Anterior cingulate cortex (tissue), 58 donors: Measurements from ENCODE around the gene GALNT17.
"Not testable (repeated sequence)": the region's sequence is repeated elsewhere in the genome, so short reads cannot be mapped to it uniquely, and the experiment has no call there.

Experiments
- DNase-seq, 58 donors: peaks; one replicate each; lab custom pipeline; 2025; lab: John Stamatoyannopoulos, UW

The GALNT17 gene

DNA sequence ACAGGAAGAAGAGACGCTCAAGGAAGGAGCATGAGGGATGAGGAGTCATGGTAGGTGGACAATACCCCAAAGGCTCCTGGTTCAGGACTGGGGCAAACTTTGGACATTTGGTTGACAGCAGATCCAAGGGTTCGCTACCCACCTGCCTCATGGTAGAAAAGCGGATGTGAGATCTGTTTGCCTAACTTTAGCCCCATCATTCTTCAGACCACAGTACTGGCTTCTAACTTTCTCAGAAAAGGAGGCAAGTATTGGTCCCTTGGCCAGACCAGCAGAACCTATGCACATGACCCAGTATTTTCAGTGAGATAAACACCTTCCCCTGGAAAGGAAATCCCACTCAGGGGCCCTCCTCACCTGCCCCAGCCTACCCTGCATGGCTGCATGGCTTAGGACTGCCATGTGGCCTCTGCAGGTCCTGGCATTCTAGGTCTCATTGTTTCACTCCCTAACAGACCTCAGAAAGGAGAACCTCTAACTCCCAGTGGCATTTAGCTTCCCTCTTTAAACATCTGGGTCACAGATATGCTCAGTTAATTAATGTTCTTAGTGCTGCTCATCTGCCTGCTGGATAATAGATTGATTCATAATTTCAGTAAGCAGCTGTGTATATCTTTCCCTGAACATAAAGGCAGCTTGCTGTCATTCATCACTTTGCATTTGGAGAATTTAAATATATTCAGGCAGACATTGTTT is 574.1 kb downstream of the GALNT17 start:
- DNase-seq = no peak

DNA sequence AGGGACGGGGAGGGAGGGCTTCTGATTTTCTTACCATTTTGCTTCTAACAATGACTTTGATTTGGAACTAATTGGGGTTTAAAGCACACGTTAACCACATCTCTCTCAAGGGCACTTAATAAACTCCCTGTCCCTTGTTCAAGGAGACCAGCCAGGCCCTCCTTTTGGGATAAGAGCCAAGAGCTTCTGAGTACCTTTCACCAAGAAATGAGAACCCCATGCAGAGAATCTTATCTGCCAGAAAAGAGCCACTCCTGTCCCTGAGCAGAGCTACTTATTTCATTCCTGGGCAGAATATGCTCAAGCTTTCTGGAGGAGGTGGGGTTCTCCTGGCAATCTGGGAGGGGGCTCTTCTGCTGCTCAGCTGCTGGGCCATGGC is 574.6 kb downstream of the GALNT17 start:
- no peak for DNase-seq

DNA sequence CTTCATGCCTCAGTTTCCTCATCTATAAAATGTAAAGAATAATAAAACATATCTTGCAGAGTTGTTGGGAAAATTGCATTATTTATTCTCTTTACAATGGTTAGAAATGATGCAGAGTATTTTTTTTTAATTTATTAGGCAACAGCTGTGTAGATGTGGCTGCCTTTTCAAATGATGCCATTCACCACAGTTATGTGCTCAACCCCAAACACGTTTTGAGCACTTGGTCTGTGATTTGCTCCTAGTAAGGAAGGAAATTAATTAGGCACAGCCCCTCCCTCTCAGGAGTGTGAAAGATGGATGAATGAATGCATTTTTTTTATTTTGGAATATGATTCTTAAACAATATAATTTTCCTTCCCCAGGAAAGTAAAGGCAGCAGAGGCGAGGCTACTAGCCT is 575.1 kb downstream of the GALNT17 start:
- no peak for DNase-seq

DNA sequence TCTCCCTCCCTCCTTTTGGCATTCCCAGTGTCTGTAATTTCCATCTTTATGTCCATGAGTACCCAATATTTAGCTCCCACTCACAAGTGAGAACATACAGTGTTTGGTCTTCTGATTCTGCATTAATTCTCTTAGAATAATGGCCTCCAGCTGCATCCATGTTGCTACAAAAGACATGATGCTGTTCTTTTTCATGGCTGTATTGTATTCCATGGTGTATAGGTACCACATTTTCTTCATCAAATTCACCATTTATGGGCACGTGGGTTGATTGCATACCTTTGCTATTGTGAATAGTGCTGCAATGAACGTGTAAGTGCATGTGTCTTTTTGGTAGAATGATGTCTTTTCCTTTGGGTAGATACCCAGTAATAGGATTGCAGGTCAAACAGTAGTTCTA is 576.8 kb downstream of the GALNT17 start:
- no peak for DNase-seq

DNA sequence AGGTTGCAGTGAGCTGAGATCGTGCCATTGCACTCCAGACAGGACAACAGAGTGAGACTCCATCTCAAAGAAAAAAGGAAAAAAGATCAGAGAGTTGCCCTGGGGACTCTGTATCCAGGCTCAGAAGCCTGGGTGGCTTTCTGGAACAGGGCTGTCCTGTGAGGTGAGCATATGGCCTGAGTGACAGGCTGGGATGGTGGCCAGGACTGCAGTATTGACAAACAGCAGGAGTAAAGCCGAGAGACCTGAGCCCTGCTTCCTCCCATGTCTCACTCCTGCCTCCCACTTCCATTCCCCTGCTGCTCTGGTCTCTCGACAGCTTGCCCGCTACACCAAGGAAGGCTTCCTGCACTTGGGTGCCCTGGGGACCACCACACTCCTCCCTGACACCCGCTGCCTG is 578.5 kb downstream of the GALNT17 start:
- no peak for DNase-seq

DNA sequence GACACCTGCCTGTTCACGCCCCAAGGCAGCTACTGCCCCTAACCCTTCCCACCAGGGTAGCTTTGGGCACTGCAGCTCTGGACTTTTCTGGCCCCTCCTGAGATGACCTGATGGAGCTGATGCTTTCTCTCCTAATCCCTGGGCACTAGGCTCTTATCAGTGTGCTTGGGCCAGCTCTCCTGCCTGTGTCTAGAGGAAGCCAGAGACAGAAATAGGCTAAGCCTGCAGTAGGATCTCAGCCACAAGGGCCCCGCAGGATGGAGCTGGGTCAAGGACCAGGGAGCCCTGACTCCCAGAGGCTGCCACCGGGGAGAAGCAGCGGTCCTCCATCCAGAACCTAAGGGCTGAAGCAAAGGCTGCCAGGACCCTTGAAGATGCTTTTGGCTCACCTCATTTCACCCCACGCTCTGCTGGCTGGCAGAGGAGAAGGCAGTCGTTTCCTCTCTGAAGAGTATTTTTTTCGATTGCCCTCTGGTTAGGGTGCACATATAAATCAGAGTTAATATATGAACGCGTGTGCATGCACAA is 580.8 kb downstream of the GALNT17 start:
- no peak for DNase-seq

DNA sequence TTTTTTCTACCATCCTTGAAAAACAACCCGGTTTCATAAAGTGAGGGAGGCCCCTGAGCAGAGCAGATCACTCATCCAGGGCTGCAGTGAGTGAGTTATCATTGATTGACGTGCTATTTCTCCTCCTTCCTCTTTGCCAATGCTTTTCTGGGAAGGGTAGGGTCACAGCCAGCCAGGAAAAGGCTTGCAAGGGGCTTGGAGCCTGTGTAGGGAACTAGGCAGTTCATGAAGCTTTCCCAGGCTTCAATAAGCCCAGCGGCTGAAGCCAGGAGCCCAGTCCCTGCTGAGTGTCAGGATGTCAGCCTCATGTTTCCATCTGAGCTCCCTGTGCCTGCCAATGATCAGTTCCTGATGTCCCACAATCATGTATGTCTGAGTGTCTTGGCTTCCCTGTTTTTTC is 584.7 kb downstream of the GALNT17 start:
- no peak for DNase-seq

DNA sequence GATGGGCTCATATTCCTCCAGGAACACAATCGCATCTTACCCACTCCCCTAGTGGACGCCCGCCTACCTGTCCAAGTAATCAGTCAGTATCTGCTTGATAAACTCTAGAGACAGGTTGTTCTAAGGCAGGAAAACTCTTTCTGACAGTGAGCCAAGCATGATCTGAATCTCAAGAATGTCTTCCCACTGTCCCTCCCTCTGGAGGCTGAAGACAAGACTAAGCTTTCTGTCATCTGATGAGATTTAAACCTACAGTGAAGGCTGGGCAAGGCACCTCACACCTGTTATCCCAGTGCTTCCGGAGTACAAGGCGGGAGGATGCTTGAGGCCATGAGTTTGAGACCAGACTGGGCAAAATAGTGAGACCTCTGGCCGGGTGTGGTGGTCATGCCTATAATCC is 586.6 kb downstream of the GALNT17 start:
- no peak for DNase-seq

DNA sequence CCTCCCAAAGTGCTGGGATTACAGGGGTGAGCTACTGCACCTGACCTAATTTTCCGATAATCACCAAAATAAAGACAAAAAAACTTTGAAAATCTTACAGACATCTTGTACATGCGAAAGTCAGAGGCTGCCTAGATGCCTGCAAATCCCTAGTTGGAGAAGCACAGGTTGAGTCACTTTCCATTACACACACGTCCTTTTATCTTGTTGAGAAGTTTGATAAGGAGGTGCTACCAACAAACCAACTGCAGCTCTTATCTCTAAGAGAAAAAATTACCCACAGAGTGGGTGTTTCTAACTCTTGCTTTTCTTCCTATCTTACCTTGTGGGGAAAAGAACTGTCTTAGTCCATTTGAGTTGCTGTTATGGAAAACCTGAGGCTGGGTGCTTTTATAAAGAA is 589.8 kb downstream of the GALNT17 start:
- DNase-seq = no peak

DNA sequence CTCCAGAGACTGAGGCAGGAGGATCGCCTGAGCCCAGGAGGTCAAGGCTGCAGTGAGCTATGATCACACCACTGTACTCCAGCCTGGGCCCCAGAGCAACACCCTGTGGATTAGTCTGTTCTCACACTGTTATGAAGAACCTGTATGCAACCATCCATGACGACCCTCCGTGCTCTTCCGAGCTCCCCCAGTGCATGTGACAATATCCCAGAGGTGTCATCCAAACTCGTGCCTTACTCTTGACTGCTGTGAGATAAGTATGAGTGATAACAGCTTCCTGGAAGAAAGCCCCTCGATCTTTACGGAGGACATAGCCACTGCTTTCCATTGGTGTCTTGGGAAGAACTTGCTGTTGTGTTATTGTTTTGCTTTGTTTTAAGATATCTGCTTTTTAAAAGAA is 591.9 kb downstream of the GALNT17 start:
- DNase-seq = no peak

DNA sequence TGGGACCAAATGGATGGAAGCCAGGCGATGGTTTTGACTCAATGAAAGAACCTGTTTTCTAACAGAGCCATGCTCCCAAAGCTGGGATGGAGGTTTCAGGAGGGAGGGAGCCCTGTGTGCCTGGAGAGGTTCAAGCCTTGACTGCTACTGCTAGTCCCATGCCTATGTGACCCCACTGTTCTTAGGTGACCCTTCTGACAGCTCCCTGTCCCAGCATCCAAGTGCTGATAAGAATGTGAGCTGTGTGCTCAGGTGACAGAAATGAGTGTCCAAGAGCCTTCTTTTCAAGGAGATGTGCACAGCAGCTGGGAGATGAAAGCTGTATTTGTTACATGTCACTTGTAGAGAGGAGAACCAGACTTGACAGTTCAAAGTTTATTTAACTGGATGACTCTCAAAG is 595.4 kb downstream of the GALNT17 start:
- DNase-seq = no peak

DNA sequence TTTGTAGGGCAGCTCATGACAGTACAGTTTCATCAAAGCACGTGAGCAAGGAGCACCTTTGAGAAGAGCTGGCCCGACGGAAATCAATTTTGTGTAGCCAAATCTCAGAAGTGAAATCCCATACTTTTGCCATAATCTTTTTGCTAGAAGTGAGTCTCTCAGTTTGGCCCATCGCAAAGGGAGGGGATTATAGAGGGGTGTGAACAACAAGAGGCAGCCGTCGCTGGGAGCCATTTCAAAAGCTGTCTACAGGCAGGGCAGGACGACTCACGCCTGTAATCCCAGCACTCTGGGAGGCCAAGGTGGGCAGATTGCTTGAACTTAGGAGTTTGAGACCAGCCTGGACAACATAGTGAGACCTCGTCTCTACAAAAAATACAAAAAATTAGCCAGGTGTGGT is 599.8 kb downstream of the GALNT17 start:
- no peak for DNase-seq

DNA sequence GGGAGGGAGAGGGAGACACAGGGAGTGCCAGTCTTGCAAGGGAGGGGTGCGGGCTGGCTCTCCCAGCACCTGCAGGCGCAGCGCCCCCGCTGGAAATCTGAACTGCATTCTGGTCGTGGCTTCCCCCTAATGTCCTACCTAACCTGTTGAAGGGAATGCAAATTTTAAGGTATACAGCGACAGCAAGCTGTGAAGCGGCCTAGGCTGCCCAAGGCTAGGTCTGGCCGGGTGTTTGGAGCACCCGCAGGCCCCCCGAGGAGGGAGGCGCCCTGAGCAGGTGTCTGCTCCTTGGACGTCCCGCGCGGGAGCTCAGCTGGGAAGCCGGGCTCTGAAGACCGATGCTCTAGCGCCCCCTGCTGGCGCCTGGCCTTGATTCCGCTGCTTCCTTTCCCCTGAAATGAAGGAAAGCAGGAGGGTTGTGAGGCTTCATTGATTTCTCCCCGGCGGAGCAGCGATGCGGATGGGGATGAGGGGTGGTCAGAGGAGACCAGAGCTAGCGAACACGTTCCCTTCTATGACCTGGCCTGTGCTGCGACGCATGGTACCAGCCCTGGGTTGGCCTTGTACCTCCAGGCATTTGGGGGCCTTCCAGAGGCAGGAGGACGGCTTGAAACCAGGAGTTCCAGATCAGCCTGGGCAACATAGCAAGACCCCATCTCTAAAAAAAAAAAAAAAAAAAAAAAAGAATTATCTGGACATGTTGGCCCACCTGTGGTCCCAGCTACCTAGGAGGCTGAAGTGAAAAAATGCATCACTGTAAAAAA is 601.3 kb downstream of the GALNT17 start:
- DNase-seq = peak in 57 of 58 donors; percentile 34 to 90 (median 62)

DNA sequence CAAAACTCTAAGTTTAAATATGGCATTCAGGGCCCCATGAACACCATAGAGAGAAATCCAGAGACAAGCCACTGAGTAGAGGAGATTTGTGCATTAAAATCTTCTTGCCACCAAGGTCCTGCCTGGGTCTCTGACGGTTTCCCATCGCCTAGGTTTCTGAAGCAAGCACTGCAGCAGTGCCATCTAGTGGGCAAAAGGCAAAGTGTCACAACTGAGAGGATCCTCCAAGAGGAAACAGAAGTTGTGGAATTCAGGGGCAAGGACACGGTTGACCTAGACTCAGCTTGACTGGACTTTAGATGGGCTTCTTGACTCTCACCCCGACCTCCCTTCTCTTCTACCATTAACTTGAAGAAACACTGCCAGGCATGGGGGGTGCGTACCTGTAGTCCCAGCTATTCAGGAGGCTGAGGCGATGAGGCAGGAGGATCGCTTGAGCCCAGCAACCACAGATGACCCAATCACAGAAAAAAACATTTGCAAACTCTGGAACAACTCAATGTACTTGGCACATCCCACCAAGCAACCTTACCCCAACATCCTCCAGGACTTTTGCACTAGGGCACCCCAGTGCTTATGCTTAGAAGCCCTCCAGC is 604.1 kb downstream of the GALNT17 start:
- DNase-seq = peak in 53 of 58 donors; percentile 4 to 80 (median 28)

DNA sequence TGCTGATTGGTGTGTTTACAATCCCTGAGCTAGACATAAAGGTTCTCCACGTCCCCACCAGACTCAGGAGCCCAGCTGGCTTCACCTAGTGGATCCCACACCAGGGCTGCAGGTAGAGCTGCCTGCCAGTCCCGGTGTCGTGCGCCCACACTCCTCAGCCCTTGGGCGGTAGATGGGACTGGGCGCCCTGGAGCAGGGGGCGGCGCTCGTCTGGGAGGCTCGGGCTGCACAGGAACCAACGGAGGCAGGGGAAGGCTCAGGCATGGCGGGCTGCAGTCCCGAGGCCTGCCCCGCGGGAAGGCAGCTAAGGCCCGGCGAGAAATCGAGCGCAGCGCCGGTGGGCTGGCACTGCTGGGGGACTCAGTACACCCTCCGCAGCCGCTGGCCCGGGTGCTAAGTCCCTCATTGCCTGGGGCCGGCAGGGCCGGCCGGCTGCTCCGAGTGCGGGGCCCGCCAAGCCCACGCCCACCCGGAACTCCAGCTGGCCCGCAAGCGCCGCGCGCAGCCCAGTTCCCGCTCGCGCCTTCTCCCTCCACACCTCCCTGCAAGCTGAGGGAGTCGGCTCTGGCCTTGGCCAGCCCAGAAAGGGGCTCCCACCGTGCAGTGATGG is 606.1 kb downstream of the GALNT17 start:
- not testable (repeated sequence) for DNase-seq

DNA sequence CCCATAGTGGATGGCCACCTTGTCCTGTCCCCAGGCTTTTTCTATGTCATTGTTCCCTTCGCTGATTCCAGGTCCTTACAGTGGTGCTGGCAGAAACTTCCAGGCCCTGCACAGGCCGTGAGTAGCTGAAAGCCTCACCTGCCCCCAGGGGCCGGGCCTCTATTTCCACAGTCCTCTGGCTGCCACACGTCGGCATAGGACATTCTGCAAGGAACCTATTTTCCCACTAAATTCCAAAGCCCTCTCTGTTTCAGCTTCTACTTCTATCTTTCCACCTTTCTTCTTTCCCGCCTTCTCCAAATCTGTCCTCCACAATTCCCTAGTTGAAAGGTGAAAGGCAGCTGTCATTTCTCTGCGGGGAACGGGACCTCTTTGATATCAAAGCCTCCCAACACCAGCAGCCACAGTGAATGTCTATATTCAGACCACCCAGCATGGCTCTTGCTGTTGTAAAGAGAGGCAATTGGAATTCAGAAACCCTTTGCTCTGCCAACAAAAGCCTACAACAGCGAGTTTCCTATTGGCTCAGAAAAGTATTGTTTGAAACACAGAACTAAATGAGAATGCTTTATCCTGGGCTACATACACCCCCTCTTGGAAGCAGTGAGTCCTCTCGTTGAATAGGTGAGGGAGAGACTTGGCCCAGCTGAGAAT is 607.7 kb downstream of the GALNT17 start:
- no peak for DNase-seq

DNA sequence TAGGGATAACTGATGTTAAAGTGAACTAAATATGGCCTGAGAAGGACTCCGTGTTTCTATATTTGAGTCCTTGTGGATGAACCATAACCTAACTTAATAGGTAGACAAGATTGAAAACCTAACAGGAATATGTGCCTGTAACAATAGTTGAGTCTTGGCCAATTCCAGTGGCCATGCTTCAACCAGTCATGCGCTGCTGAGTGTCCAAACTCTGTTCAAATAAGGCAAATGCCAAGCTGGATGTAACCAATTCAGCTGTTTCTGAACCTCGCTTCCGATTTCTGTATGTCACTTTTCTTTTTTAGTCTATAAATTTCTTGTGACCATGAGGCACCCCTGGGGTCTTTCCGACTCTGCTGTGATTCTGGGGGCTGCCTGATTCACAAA is 608.2 kb downstream of the GALNT17 start:
- DNase-seq = no peak

DNA sequence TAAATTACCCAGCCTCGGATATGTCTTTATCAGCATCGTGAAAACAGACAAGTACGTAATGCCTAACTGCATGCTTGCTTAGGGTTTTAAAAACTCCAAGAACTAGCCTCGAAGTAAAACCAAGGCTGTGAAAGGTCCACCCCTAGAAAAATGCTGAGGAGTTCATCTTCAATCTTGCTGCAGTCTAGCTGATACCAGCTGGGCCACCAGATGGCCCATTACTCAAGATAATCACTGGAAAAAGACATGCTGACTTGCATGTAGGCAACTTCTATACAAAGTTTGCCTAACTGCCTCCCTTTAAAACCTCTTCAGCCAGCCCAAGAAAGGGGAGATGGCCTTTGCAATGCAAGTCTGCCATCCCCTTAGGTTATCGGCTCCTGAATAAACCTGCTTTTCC is 614.1 kb downstream of the GALNT17 start:
- peak in 10 of 58 donors; percentile 1 to 45 (median 12) for DNase-seq

DNA sequence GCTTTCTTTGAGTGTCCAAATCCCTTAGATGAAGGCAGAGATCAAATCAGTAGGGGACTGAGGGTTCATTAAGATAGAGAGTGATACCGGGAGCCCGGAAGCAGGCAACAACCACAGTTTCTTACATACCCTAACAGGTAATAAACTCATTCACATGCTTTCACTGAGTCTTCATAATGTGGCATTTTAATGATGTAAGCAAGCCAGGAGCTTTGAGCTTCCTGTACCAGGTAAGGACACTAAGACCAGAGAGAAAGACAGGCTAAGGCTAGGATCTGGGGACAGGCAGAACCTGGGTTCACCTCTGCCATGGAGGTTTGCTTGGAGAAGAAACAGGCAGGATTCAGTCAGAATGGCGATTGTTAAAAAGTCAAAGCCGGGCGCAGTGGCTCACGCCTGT is 618.3 kb downstream of the GALNT17 start:
- no peak for DNase-seq

DNA sequence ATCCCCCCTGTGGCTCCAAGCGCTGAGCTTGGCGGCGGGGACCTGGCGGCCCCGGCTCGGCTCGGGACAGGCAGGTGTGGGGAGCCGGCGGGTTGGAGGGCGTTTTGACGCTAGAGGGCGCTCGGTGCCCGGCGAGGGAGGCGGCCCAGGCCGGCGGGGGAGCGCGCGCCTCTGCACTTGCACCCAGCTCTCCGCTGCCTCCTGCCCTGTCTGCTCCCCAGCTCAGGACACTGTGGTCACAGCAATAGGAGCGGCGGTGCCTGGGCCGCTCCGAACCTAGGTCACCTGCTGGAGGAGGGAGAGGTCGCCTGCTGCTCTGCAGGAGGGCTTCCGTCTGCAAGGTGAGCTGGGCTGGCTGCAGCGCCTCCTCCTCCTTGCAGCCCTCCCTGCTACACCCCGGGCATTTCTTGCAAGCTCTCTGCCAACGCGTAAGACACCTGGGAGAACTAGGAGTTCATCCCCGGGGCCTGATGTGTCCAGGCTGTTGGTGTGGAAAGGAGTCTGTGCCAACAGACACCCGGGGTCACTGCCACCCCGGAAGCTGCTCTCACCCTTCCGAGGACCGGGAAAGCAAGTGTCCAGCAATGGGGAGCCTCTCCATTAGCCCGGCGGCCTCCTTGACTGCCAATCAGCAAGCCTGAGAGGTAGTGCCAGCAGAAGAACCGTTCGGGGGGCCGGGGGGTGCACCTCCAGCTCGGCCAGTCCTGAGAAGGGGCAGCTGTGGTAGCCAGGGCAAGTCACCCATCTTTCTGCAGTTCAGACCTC is 620.4 kb downstream of the GALNT17 start:
- peak in 47 of 58 donors; percentile 3 to 72 (median 26) for DNase-seq
